ENCODE data around the gene CYBC1. TPM values are rescaled to one million over a fixed set of nuclear protein-coding genes. Genes with fewer than 3 reads are reported as not detected.
"Not testable (repeated sequence)": the region's sequence is repeated elsewhere in the genome, so short reads cannot be mapped to it uniquely, and the experiment has no call there.

Gene CYBC1
- total and polyA plus RNA-seq, 2 of the 8 experiments (the other 6 are each of a cell fraction or from before 2014, with no cell fraction given) = 74.6 to 81.4 TPM

DNA sequence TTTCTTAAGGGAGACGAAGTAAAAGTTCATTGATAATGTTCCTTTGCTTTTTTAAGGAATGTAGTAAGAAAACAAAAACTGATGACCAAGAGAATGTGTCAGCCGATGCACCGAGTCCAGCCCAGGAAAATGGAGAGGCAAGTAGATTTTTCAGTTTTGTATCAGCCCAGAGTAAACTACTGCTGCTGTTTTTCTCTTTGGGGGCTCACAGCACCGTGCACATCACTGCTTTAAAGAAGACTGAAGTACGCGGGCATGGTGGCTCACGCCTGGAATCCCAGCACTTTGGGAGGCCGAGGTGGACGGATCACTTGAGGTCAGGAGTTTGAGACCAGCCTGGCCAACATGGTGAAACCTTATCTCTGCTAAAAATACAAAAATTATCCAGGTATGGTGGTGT, 9.4 kb upstream of the CYBC1 start:
- not testable (repeated sequence) for H3K27ac ChIP-seq (ENCODE audit: low read depth, low read length); H3K14ac ChIP-seq (ENCODE audit: insufficient read length); H3K23ac ChIP-seq (ENCODE audit: insufficient read length); H3K27me3 ChIP-seq (replicated peaks in 1 of 4; ENCODE audit: control insufficient read depth in 3 of 4, extremely low read depth in 1 of 4, insufficient read depth in 3 of 4, low read length in 3 of 4); H4K5ac ChIP-seq (ENCODE audit: insufficient read length, low read depth, low read length); H2BK15ac ChIP-seq (ENCODE audit: low read length); DNase-seq (ENCODE audit: low read depth in 1 of 2, low spot score in 2 of 2); H3K79me1 ChIP-seq (ENCODE audit: low read depth, low read length); H3K56ac ChIP-seq (replicated peaks; ENCODE audit: insufficient read length, low read depth, low read length); H2BK120ac ChIP-seq (replicated peaks; ENCODE audit: low read depth, low read length); H2BK20ac ChIP-seq (ENCODE audit: low read length); H2BK5ac ChIP-seq (ENCODE audit: low read depth, low read length); H3K79me2 ChIP-seq (ENCODE audit: control insufficient read depth in 1 of 2, insufficient read depth in 2 of 2, low read length in 2 of 2); H3K9ac ChIP-seq (replicated peaks in 1 of 4; ENCODE audit: extremely low read depth in 1 of 4, low read depth in 3 of 4, low read length in 3 of 4); H2AFZ ChIP-seq (ENCODE audit: low read length); H3K9me3 ChIP-seq (ENCODE audit: insufficient read depth in 2 of 2, low read depth in 1 of 2, low read length in 1 of 2); H2BK12ac ChIP-seq (ENCODE audit: low read depth, low read length); H3K18ac ChIP-seq (ENCODE audit: extremely low read depth, low read length); FAIRE-seq; H3K23me2 ChIP-seq (ENCODE audit: low read depth, low read length); H3K4me1 ChIP-seq (replicated peaks in 1 of 4; ENCODE audit: control insufficient read depth in 3 of 4, insufficient read depth in 4 of 4, low read length in 3 of 4); H3K4ac ChIP-seq (replicated peaks; ENCODE audit: insufficient read length, low read depth, low read length); H4K8ac ChIP-seq (ENCODE audit: extremely low read depth, insufficient read depth, low read length); H4K91ac ChIP-seq (replicated peaks; ENCODE audit: insufficient read length, low read length); H2AK5ac ChIP-seq (ENCODE audit: low read depth, low read length)
- peaks cover 3 to 13% of the 10 kb centered on the region in 2 experiments for H4K20me1 ChIP-seq (replicated peaks in 1 of 2; ENCODE audit: control insufficient read depth in 1 of 2, insufficient read depth in 2 of 2, low read length in 2 of 2)
- H3K4me3 ChIP-seq (ENCODE audit: extremely low read depth in 1 of 4, insufficient read depth in 2 of 4, low read depth in 3 of 4, low read length in 4 of 4) = peak overlapping the region in 1 of 4 experiments; percentile 86; a peak in 2 of 8 replicates
- peak overlapping the region in 1 of 2 experiments; percentile 86; a peak in 1 of 4 replicates for H3K4me2 ChIP-seq (ENCODE audit: insufficient read depth in 1 of 2, low read depth in 2 of 2, low read length in 2 of 2)
- peaks cover 15 to 21% (median 17%) of the 10 kb centered on the region in 4 experiments; a peak in 7 of 8 replicates for H3K36me3 ChIP-seq (ENCODE audit: control insufficient read depth in 2 of 4, insufficient read depth in 4 of 4, low read length in 3 of 4)
- CTCF ChIA-PET (ENCODE audit: partially characterized antibody) = interaction anchor here (0.8 to 1.0 kb wide), 2 partner anchors 68 to 223 kb away, joined by 3 to 4 read pairs; no protein-coding TSS in a partner anchor
- POLR2A ChIA-PET (ENCODE audit: partially characterized antibody) = interaction anchor here (1.1 kb wide), 1 partner anchor 17 kb away, joined by 3 read pairs; no protein-coding TSS in a partner anchor
- WGBS, 2 experiments (ENCODE audit: extremely low coverage in 1 of 2, insufficient coverage in 1 of 2, insufficient read length in 1 of 2, insufficient replicate concordance in 2 of 2, low coverage in 1 of 2, low lambda C conversion rate in 2 of 2, missing lambda C conversion rate in 1 of 2) = 92% methylated on average over 9 of the region's 9 CpGs; no CpG with 5 or more reads in 1 of the 2 experiments

Measured in H1 (cell line).